NCI-H1092 treated with DMSO at 0.1 percent for 48 hours (cell line): Measurements from ENCODE around the gene PARP1.
A peak's percentile ranks its signal among the peaks of the same experiment; 100 is the strongest.
"Not testable (repeated sequence)": the region's sequence is repeated elsewhere in the genome, so short reads cannot be mapped to it uniquely, and the experiment has no call there.

Source experiments
- DNase-seq: peaks from one replicate; lab custom pipeline; 2025; lab: John Stamatoyannopoulos, UW

The PARP1 gene

DNA sequence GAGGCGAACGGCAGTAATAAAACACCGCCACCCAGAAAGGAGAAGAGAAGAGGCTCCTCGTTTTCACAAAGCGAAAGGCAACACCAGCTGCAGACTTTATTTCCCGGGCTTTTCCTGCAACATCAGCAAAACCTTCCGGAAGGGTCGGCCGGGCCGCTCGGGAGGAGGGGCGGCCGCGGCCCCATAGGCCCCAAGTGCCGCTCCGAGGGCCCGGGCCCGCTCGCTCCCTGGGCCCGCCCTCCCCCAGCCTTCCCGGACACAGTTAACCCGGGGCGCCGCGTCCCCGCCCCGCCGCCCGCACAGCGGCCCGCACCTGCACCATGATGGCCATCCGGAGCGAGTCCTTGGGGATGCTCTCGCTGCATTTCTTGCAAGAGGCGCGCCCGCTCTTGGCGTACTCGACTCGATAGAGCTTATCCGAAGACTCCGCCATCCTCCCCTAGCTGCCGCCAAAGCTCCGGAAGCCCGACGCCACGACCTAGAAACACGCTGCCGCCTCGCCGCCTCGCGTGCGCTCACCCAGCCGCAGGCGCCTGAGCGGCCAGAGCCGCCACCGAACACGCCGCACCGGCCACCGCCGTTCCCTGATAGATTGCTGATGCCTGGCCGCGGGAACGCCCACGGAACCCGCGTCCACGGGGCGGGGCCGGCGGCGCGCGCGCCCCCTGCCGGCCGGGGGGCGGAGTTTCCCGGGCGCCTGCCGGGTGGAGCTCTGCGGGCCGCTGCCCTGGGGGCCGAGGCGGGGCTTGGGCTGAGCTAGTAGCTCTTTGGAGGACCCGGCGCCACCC lies at the start of gene PARP1:
TSS of gene PARP1 (minus strand) at position 597 of the 788 bp plus-strand sequence. CDS start at position 433, 164 bp downstream.
- DNase-seq: peak; percentile 90

DNA sequence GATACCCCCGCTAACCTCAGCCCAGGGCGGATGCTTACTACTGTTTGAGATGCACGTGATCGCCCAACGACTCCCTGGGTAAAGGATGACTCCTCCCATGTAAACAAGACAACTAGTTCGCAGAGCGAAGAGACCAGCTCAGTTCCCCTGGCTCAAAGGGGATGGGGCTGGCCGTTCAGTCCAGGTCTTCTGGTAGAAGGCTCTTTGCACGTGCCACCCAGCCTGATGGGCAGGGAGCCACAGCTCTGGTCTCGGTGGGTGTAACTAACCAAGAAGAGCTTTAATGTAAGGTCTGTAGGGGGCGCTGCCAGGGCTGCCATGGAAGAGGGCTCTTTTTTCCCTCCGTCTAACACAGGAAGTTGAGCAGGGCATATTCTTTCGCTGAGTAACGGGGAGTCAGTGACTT lies 49.4 kb upstream of the PARP1 start:
- DNase-seq: no peak

DNA sequence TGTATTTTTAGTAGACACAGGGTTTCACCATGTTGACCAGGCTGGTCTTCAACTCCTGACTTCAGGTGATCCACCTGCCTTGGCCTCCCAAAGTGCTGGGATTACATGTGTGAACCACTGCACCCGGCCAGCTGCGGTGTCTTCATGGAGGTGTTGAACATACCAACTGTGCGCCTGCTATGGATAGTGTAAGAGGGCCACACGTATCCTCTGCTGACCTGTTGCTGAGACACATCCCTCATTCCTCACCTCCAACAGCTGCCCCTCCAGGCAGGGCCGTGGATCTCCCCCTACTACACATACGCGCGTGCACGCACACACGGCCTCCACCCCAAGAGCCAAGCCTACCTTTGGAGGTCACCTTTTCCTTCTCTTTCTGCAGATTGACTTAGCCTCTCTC lies 48.0 kb upstream of the PARP1 start:
- DNase-seq: no peak

DNA sequence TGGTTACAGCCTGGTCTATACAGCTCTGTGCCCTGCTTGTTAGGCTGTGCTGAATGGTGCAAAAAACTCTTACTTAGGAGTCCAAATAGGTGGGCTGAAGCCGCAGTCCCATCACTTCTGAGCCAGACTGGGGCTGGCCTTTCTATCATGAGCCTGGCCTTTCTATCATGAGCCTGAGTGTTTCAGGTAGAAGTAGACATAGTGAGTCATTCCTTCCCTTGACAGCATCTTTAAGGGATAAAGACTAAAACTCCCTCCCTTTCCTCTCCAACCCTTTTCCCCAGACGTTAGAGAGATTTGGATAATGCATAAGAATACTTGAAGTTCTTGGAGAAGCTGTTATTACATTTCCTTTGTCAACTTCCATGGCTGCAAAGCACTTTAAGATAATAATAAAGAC lies 46.5 kb upstream of the PARP1 start:
- no peak for DNase-seq

DNA sequence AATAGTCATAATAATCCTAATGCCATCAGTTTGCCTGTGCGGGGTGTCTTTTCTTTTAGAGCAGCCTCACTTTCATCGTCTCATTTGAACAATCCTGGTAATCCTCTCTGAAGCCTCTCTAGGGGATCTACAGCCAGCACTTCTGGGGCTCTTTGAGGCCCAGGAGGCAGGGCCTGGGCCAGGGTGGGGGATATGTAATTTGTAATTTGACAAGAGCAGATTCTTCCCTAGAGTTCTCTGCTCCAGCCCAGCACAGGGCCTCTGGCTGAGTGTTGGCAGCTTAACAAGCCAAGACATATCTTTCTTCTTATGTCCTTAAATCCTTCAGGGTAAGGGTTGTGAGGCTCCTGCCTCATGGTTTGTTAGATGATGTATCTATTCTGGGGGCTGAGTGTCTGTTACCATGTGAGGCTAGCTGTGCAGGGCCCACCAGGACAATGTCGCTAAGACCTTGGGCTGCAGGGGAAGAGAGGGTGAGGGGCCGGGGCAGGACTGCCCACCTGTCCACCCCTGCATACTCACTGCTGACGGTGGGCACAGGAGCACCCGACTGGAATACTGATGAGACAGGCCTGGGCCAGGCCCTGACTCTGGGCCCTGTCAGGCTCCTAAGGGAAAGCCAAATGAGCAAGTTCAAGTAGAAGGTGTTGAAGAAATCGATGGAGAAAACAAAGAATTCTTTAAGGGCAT lies 45.3 kb upstream of the PARP1 start:
- no peak for DNase-seq

DNA sequence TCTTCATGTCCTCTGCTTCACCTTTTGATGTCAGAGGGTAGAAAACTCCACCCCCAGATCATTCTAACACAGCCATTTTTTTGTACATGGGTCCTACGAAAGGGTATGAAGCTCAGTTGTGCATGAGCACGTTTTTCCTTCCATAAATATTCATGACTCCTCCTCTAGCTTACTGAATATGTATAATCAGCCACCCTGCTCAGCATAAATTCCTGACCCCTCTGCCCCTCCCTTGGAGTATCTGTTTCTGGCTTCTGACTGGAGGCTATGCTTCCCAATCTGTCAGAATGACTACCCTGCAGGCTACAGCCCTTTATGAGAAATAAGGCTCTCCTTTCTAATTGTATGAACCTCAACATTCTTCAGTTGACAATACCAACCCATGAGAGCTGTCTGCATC lies 42.8 kb upstream of the PARP1 start:
- no peak for DNase-seq

DNA sequence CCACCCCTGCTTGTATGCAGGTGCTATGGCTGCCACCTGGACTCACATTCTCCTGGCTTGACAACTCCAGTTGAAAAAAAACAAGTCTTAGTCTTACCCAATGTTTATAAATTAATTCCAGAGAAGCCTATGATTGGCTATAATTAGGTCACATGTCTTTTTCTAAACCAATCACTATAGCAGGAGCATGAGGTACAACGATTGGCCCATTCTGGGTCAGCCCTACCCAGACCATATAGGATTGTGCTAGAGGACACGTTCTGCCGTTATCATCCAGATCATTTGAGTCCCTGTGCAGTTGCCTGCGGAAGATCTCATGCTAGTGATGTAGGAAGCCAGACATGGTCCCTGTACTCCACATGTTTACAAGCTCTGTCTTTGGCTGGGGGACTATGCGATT lies 41.9 kb upstream of the PARP1 start:
- no peak for DNase-seq

DNA sequence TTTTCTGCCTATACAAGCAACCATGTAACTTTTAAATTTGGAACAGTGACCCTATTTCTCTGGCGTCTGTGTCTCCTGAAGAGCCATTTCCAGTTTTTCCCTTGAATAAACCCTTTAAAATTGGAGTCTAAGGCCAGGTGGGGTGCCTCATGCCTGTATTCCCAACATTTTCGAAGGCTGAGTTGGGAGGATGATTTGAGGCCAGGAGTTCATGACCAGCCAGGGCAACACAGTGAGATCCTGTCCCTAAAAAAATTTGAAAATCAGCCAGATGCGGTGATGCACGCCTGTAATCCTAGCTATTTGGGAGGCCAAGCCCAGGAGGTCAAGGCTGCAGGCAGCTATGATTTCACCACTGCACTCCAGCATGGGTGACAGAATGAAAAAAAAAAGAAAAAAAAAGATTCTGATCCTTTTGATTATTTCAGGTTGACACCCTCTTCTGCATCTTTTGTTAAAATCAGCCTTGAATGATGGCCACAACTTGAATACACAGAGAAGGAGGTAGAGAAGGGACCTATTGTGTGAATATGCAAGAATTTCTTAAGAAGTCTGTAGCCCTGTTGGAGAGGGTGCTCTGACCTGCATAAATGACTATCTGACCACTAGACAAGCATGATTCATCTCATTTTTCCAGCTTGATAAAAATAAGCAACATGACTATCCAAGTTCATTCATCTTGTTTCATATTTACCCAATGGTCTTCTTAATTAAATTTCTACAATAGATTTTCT lies 40.2 kb upstream of the PARP1 start:
- no peak for DNase-seq

DNA sequence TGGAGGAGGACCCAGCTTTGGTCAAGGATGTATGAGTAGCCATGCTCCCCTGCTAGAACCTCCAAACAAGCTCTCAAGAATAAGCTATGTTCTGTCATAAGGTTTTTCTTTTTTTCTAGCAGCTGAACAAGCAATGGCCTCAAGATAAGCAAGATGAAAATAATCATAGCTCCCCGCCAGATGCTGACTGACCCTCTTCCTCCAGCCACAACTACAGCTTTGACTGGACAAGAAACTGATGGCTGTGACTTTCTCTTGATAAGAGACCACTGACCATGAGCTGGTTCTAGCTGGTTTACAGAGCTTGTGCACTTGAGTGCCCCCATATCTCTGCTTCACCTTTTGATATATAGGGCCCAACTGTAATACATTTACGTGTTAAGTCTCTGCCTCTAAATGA lies 38.2 kb upstream of the PARP1 start:
- DNase-seq: no peak

DNA sequence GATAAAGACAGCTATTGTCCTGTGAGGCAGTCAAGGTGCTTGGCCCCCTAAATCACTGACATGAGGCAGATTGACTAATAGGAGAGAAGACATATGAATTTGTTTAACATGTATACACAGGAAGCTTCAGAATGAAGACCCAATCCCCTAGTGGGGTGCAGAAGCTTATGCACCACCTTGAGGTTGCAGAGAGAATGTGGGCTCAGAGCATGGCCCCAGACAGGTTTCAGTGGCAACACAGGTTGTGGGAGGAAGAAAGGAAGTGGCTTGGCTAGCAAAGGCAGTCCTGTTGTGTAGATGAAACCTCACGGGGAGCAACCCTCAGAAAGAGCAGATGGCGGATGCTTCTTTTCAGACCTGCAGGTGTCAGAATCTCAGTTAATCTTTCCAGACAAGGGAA lies 37.0 kb upstream of the PARP1 start:
- DNase-seq: no peak

DNA sequence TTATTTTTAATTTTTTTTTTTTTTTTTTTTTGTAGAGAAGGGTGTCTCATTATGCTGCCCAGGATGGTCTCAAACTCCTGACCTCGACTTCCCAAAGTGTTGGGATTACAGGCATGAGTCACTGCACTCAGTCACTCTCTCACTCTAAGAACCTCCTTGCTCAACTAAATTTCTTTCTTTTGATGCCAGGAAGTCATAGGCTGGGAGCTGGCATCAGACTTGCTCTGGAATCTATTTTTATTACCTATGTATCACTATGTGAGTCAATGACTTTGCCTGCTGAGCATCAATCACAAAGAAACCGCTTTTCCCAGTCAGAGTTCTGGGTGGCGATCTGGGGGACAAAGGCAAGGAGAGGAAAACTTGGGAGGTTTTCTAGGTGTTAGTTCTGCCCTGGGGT lies 35.5 kb upstream of the PARP1 start:
- DNase-seq: no peak

DNA sequence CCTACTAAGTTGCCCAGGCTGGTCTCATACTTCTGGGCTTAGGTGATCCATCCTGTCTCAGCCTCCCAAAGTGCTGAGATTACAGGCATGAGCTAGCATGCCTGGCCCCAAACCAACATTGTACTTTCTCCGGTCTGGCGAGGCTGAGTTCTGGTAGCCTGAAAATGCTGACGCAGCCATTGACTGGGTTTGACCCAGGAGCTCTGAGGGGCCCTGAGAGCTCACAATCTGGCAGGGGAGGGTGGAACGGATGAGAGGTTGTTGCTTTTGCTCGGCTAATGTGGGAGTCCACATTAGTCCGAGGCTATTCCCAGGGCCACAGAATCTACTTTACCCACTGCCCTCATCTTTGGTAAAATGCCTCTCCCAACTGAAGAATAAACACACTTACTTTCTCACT lies 35.1 kb upstream of the PARP1 start:
- no peak for DNase-seq

DNA sequence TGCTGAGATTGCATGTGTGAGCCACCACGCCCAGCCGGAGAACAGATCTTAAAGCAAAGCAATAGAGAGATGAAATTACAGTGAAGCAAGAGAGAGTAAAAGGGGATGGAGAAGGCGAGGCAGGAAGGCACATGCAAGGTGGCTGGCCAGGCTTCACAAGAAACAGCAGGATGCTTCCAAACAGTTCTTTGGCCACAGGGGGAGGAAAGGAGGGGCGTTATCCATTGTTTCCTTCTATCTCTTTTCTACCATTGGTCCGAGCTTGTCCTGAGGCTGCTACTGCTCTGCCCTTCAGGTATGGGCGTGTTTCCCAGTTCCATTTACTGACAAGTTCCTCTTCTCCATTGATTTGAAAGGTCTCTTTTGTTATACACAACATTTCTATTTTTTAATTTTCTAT lies 33.7 kb upstream of the PARP1 start:
- DNase-seq: no peak

DNA sequence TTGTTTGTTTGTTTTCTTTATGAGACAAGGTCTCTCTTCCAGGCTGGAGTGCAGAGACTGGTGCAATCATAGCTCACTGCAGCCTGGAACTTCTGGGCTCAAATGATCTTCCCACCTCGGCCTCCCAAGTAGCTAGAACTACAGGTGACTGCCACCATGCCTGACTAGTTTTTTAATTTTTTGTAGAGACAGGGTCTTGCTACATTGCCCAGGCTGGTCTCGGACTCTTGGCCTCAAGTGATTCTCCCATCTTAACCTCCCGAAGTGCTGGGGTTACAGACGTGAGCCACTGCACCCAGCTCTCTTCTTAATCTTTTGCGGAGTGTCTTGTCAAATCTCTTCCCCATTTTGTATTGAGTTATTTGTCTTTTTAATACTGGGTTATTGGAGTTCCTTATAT lies 32.6 kb upstream of the PARP1 start:
- DNase-seq: no peak

DNA sequence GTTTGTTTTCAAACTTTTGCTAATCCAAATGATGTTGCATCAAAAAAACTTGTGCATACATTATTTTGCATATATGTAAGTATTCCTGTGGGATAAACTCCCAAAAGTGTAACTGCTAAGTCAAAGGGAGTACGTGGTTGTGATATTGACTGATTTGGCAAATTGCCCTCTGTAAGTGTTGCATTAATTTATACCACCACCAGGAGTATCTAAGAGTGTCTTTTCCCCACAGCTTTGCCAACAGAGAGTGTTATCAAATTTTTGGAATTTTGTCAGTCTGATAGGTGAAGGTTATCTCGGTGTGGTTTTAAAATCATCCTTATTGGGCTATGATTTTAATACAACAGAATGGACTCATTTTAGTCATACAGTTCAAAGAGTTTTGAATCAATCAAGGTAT lies 30.1 kb upstream of the PARP1 start:
- DNase-seq: peak; percentile 8

DNA sequence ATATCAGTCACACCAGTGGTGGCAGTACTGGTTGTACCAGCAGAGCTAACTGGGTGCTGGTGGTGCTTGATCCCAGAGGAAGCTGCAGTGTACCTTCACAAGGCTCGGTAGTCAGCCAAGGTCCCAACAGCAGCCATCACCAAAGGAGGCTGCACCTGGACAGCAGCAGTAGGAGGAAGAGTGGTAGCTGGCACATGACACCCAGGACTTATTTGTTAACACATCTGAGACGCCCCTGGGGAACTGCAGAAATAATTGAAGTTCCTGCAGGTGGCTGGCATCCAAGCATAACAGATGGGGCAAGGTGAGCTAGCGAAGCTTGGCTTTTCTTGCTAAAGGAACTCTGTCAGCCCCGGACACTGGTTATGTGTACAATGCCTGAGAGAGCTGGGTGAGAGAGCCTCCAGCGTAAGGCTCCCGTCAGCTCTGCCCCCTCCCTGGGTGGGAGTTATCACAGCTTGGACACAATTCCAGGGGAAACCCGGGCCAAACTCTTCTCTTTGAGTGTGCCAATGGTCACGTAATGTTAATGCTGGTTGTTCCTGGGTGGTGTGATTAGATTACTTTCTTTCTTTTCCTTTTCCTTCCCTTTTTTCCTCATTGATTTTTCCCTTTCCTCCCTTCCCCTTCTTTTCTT lies 29.1 kb upstream of the PARP1 start:
- peak; percentile 79 for DNase-seq

DNA sequence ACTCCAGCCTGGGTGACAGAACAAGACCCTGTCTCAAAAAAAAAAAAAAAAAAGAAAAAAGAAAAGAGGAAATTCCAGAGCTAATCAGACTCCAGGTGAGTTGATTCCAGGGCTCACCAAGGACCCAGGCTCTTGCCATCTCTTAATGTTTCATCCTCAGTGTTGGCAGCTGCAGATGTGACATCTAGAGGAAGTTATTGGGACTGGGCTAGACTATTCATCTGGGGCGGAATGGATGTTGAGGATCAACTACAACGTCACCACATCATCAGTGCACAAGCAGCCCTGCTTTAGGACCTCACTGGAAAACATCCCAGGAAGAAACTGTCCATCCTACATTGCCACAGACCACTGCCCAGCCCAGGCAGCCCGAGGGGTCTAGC lies 28.6 kb upstream of the PARP1 start:
- DNase-seq: no peak

DNA sequence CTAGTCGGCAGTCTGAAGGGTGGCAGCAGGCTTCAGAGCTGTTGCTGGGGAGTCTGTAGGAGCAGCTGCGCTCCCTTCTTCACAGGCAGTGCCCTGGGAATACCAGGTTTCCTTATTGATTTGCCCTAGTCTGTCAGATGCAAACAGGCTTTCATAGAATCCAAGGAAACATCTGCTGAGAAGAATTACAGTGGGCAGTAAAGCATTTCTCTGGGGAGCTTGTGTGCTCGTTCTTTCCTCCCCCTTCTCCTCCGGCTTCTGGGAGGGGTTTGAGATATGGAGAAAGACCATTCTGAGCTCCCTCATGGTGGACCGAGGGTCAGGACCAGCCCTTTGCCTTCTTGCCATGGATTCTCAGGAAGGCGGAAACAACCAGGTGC lies 25.4 kb upstream of the PARP1 start:
- DNase-seq: peak; percentile 10

DNA sequence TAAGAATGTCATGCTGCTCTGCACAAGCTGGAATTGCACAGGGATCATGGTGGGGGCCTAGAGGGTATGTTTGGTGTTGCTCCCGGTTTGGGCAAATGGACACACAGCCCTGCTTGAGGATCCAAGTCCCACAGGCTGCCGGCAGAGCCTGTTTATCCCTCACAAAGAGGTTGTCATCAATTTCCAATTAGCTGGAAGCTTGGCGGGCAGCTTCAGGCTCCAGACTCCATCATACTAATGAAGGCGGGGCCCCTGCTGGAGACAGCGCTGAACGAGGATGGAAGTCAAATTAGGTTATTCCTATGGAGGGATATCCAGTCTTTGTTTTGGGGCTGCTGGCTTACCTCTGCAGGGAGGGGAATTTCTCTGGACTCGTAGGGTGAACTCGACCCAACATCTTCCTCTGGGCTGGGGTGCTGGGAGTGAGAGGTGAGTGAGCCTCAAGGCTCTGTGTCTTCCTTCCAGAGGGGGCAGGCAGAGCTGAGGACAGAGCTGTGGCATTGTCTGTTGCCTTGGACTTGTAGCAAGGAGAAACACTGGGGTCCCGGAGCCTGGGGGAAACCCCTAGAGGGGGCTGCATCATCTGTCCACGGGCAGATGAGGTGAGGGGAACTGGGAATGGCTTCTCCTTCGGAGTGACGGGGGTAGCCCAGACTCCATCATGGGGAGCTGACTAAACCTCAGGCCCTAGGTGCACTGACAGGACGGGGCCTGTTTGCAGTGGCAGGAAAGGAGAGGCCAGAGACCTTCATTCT lies 24.9 kb upstream of the PARP1 start:
- no peak for DNase-seq

DNA sequence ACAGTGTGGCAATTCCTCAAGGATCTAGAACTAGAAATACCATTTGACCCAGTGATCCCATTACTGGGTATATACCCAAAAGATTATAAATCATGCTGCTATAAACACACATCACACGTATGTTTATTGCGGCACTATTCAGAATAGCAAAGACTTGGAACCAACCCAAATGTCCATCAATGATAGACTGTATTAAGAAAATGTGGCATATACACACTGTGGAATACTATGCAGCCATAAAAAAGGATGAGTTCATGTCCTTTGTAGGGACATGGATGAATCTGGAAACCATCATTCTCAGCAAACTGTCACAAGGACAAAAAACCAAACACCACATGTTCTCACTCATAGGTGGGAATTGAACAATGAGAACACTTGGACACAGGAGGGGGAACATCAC lies 24.0 kb upstream of the PARP1 start:
- DNase-seq: not testable (repeated sequence)

DNA sequence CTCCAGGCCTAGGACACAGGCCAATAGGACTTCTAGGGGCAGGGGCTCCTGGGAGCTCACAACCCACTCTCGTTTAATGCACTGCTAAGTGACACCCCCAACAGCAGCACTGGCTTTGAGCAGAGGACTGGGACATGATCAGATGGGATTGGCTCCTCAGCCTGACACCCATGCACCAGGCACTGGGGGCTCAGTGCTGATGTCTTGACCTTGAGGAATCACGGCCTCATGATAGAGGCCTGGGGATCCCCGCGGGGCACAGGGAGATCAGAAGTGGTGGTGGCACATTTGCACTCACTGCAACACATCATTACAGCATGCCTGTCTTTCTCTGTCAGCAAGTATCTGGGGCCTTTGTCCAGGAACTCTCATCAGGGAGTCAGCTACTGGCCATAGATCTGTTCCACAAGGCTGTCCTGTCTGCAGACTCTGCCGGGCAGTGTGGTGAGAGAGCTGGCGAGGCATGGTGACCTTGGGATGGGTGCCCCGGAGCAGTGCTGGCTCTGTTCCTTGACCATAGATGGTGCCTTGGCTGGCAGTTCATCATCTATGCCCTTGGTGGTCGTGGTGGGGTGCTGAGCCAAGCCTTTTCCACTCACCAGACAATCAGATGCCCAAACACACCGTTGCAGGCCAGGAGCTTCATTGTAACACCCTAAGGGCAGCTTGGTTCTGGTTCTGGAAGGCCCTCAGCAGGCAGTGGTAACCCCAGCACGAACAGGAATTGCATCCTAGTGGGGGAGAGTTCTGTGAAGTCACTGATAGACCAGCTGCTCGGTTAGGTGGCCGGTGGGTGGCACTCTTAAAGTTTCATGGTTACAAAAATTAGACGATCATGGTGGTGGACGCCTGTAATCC lies 22.2 kb upstream of the PARP1 start:
- no peak for DNase-seq
